Right lobe of liver (tissue), 6 donors: ENCODE data around the gene FCAR. TPM values are rescaled to one million over a fixed set of nuclear protein-coding genes. Genes with fewer than 3 reads are reported as not detected.
A peak's percentile ranks its signal among the peaks of the same experiment; 100 is the strongest.
"Not testable (repeated sequence)": the region's sequence is repeated elsewhere in the genome, so short reads cannot be mapped to it uniquely, and the experiment has no call there.

Experiments used
- ATAC-seq, 4 donors: fragments of 200-7000 bp; cut with Tn5 transposase; one replicate each; pipeline ENCODE4 v1.9.1; 2020; ENCODE audit warnings: mild to moderate bottlenecking in 4 of 4, moderate library complexity in 4 of 4
- DNase-seq, 3 donors: peaks; one replicate each; pipeline ENCODE4 v3.0.0-alpha.2; 2020
- H3K27ac ChIP-seq, 3 donors: fragments of 200-600 bp; one replicate each; pipeline ENCODE4 v1.8.0; 2022
- H3K27me3 ChIP-seq, 2 donors: fragments of 200-600 bp; one replicate each; pipeline ENCODE4 v1.8.0; 2022
- H3K36me3 ChIP-seq, 4 donors: fragments of 200-600 bp; sonication (generic) in 1 of 4; one replicate each; pipeline versions ENCODE4 v1.5.1 to v1.8.0; 2017 to 2022; ENCODE audit warnings: control low read depth in 1 of 4
- H3K4me1 ChIP-seq, 4 donors: fragments of 200-600 bp; sonication (generic) in 1 of 4; one replicate each; pipeline versions ENCODE4 v1.5.1 to v1.8.0; 2017 to 2022; ENCODE audit warnings: control low read depth in 1 of 4
- H3K4me3 ChIP-seq, 3 donors: fragments of 200-600 bp; one replicate each; pipeline ENCODE4 v1.8.0; 2022
- H3K9me3 ChIP-seq, 4 donors: fragments of 200-600 bp; sonication (generic) in 1 of 4; one replicate each; pipeline versions ENCODE4 v1.5.1 to v1.8.0; 2017 to 2022; ENCODE audit warnings: control low read depth in 1 of 4
- CTCF ChIP-seq, 4 donors: fragments of 200-600 bp in 3 of 4; fragments of 450-650 bp in 1 of 4; IDR thresholded peaks; one replicate each; pipeline versions ENCODE4 v1.5.1 to v1.8.0; 2016 to 2022; ENCODE audit warnings: antibody characterized with exemption in 4 of 4, mild to moderate bottlenecking in 2 of 4
- POLR2A ChIP-seq: fragments of 450-650 bp; IDR thresholded peaks from one replicate; pipeline ENCODE4 v1.6.1; 2017; ENCODE audit warnings: antibody characterized with exemption, mild to moderate bottlenecking
- WGBS: methylation state at CpG from one replicate; pipeline ENCODE4 v1.1.6; 2018; ENCODE audit warnings: low coverage, low lambda C conversion rate; ENCODE audit not compliant: insufficient coverage; ENCODE audit errors: missing lambda C conversion rate; 5-methylcytosine and 5-hydroxymethylcytosine counted together
- intact Hi-C, 2 donors: fragments of 100-400 bp; cut with DNase I; formaldehyde crosslinking; loops; one replicate each; pipeline versions ENCODE4 v1.11.2 to v1.14.1; 2022
- long read RNA-seq: library from polyadenylated mRNA; unstranded; transcript quantifications from one replicate; pipeline ENCODE4 v2.0.0, GENCODE V29; 2019
- total RNA-seq, 6 experiments: library from RNA; depleted of rRNA in 2 of 6; stranded (reverse); fragments of >200 nt in 2 of 6; fragmentation: NEBNext Ultra II Directional in 3 of 6; extraction: Animal tissue kit (Norgen Biotek cat#: 25700) in 3 of 6; gene quantifications; one replicate each; pipeline versions ENCODE4 v1.1.0 to v1.2.4, GENCODE V29; 2016 to 2023
- donor health status: DM: no; HTN: yes; CAD: no.
- donor health status: DM: no; HTN: no; CAD: no.
- donor health status: DM: no; HTN: no; CAD: no.
- donor health status: DM: no; HTN: yes; CAD: no.
- donor health status: DM: no; HTN: yes; CAD: no.

FCAR gene
- under 1 TPM in 5 of 6 experiments, not detected in 1; 0.22 to 0.73 (median 0.61) TPM for total RNA-seq
- long read RNA-seq: 0 reads

GRCh38 chr19:54873990-54874389 is at the start of gene FCAR:
TSS of gene FCAR (plus strand) at chr19:54874235. CDS start at chr19:54874290, 55 bp downstream.
- intact Hi-C loops: no loop called here
- no peak for DNase-seq
- Histone ChIP-seq H3K9me3 (no peaks in the 10 kb centered on the region), H3K4me1 (no peaks in the 10 kb centered on the region), H3K27ac (peak within 1 kb of the TSS in 1 of 3 donors; percentile 18), H3K36me3 (no peaks in the 10 kb centered on the region), H3K27me3 (no peaks in the 10 kb centered on the region), H3K4me3 (no peak within 1 kb of the TSS)
- TF ChIP-seq CTCF (IDR thresholded peaks at IDR 0.05) (no peak), POLR2A (no peak)
- WGBS: 45% methylated on average over 7 of the region's 8 CpGs
- ATAC-seq: no peak

DNA sequence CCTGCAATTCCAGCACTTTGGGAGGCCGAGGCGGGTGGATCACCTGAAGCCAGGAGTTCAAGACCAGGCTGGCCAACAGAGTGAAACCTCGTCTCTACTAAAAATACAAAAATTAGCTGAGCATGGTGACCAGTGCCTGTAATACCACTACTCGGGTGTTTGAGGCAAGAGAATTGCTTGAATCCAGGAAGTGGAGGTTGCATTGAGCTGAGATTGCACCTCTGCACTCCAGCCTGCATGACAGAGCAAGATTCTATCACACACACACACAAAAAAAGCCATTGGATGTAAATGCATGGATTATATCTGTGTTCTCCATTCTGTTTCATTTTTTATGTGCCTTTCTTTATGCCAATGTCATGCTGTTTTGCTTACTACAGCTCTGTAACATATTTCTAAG is 49.6 kb upstream of the FCAR start:
- DNase-seq, H3K36me3 ChIP-seq, H3K4me1 ChIP-seq, H3K9me3 ChIP-seq, intact Hi-C loops, H3K27ac ChIP-seq, ATAC-seq, H3K4me3 ChIP-seq, H3K27me3 ChIP-seq: not testable (repeated sequence)
- 39% methylated on average over 4 of the region's 4 CpGs for WGBS

DNA sequence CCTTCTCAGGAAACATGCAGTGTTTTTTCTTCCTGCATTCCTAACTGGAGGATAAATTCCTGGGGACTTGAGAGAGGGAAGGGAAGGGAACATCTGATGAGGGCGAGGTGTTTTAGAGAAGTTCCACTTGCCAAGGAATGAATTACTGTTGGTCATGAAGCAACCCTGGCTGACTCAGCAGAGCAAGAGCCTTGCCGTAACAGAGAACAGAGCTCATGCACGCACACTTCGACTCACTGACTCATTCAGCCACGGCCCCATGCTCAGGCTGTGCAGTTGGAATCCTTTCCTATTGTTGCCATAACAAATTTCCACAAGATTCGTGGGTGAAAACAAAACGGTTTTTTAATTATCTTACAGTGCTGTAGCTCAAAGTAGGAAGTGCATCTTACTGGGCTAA is 48.7 kb upstream of the FCAR start:
- intact Hi-C loops, H3K27me3 ChIP-seq, ATAC-seq, H3K36me3 ChIP-seq, H3K27ac ChIP-seq, H3K9me3 ChIP-seq, H3K4me3 ChIP-seq, H3K4me1 ChIP-seq, DNase-seq: not testable (repeated sequence)
- WGBS: 17% methylated on average over 2 of the region's 7 CpGs

- H3K27ac ChIP-seq, H3K4me3 ChIP-seq, intact Hi-C loops, DNase-seq, ATAC-seq, H3K4me1 ChIP-seq, H3K36me3 ChIP-seq, H3K9me3 ChIP-seq, H3K27me3 ChIP-seq: not testable (repeated sequence)
- 41% methylated on average over 8 of the region's 8 CpGs for WGBS
Observed at GRCh38 chr19:54828064-54828463, 46.0 kb upstream of the FCAR start.

DNA sequence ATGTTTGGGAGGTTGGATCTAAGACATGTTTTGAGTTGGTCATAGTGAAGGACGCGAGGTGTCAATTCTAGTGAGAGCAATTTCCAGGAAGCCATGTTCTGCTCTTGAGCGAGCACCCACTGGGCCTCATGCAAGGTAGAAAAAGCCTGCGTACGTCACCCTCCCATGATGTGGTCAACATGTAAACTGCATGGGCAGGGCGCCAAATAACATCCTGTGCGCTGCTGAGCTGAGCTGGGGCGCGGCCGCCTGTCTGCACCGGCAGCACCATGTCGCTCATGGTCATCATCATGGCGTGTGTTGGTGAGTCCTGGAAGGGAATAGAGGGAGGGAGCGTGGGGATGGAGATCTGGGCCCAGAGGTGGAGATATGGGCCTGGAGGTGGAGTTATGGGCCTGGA is 41.5 kb upstream of the FCAR start, which contains the start of gene KIR2DS4:
Gene KIR2DS4 (plus strand): TSS at position 181 of the 400 bp plus-strand sequence.
- DNase-seq, H3K4me1 ChIP-seq, H3K4me3 ChIP-seq, H3K27me3 ChIP-seq, H3K36me3 ChIP-seq, H3K9me3 ChIP-seq, ATAC-seq, intact Hi-C loops, H3K27ac ChIP-seq: not testable (repeated sequence)
- WGBS: 92% methylated on average over 10 of the region's 14 CpGs

GRCh38 chr19:54835126-54835525 is 38.9 kb upstream of the FCAR start:
- H3K4me3 ChIP-seq, H3K36me3 ChIP-seq, H3K4me1 ChIP-seq, H3K27ac ChIP-seq, DNase-seq, intact Hi-C loops, H3K27me3 ChIP-seq, H3K9me3 ChIP-seq: not testable (repeated sequence)
- 25% methylated on average over 2 of the region's 5 CpGs for WGBS
- ATAC-seq: peak in 1 of 4 donors; percentile 27

DNA sequence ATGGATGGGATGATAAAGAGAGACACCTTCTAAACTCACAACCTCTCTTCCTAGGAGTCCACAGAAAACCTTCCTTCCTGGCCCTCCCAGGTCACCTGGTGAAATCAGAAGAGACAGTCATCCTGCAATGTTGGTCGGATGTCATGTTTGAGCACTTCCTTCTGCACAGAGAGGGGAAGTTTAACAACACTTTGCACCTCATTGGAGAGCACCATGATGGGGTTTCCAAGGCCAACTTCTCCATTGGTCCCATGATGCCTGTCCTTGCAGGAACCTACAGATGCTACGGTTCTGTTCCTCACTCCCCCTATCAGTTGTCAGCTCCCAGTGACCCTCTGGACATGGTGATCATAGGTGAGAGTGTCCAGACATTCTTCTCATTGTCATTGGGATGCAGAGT is 36.5 kb upstream of the FCAR start:
- H3K4me1 ChIP-seq, H3K9me3 ChIP-seq, H3K27ac ChIP-seq, H3K36me3 ChIP-seq, H3K4me3 ChIP-seq, DNase-seq, ATAC-seq, H3K27me3 ChIP-seq, intact Hi-C loops: not testable (repeated sequence)
- 22% methylated on average over 1 of the region's 2 CpGs for WGBS

GRCh38 chr19:54843171-54843570 is 30.9 kb upstream of the FCAR start:
- H3K9me3 ChIP-seq, H3K36me3 ChIP-seq, H3K27me3 ChIP-seq, H3K4me1 ChIP-seq, H3K27ac ChIP-seq, H3K4me3 ChIP-seq, ATAC-seq, intact Hi-C loops, DNase-seq: not testable (repeated sequence)
- 35% methylated on average over 4 of the region's 8 CpGs for WGBS

DNA sequence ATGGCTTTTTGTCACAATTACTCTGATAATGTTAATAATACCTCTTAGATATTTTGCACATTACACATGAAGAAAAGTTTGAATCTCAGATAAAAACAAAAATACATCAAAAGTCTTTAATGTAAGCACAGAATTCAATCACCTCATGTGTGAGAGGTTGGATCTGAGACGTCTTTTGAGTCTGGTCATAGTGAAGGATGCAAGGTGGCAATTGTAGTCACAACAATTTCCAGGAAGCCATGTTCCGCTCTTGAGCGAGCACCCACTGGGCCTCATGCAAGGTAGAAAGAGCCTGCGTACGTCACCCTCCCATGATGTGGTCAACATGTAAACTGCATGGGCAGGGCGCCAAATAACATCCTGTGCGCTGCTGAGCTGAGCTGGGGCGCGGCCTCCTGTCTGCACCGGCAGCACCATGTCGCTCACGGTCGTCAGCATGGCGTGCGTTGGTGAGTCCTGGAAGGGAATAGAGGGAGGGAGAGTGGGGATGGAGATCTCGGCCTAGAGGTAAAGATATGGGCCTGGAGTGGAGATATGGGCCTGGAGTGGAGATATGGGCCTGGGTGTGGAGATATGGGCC is 23.9 kb upstream of the FCAR start, which contains the start of gene KIR3DL2:
Gene KIR3DL2 (plus strand): TSS at position 383 of the 580 bp plus-strand sequence. CDS start 33 bp downstream, at position 416.
- H3K9me3 ChIP-seq, H3K4me1 ChIP-seq, ATAC-seq, H3K27me3 ChIP-seq, intact Hi-C loops, DNase-seq, H3K36me3 ChIP-seq, H3K4me3 ChIP-seq, H3K27ac ChIP-seq: not testable (repeated sequence)
- 76% methylated on average over 16 of the region's 16 CpGs for WGBS
